GM21390 (cell line): ENCODE results near the gene UBE2I.
"Not testable (repeated sequence)": the region's sequence is repeated elsewhere in the genome, so short reads cannot be mapped to it uniquely, and the experiment has no call there.

Source experiments
- ATAC-seq: cut with Tn5 transposase; IDR thresholded peaks from one replicate; pipeline ENCODE4 v1.9.1; 2021; ENCODE audit not compliant: unreplicated experiment

The UBE2I gene

DNA sequence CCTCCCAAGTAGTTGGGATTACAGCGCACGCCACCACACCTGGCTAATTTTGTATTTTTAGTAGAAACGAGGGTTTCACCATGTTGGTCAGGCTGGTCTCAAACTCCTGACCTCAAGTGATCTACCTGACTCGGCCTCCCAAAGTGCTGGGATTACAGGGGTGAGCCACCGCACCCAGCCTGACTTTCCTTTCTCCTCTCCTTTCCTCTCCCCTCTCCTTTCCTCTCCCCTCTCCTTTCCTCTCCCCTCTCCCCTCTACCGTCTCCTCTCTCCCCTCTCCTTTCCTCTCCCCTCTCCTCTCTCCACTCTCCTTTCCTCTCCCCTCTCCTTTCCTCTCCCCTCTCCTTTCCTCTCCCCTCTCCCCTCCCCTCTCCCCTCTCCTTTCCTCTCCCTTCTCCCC lies 17.2 kb upstream of the UBE2I start:
- ATAC-seq = not testable (repeated sequence)

DNA sequence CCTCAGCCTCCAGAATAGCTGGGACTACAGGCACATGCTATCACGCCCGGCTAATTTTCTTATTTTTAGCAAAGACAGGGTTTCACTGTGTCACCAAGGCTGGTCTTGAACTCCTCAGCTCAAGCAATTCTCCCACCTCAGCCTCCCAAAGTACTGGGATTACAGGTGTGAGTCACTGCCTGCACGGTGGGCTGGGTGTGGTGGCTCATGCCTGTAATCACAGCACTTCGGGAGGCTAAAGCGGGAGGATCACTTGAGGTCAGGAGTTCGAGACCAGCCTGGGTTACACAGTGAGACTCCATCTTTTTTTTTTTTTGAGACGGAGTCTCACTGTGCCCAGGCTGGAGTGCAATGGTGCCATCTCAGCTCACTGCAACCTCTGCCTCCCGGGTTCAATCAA lies 16.6 kb upstream of the UBE2I start:
- not testable (repeated sequence) for ATAC-seq

DNA sequence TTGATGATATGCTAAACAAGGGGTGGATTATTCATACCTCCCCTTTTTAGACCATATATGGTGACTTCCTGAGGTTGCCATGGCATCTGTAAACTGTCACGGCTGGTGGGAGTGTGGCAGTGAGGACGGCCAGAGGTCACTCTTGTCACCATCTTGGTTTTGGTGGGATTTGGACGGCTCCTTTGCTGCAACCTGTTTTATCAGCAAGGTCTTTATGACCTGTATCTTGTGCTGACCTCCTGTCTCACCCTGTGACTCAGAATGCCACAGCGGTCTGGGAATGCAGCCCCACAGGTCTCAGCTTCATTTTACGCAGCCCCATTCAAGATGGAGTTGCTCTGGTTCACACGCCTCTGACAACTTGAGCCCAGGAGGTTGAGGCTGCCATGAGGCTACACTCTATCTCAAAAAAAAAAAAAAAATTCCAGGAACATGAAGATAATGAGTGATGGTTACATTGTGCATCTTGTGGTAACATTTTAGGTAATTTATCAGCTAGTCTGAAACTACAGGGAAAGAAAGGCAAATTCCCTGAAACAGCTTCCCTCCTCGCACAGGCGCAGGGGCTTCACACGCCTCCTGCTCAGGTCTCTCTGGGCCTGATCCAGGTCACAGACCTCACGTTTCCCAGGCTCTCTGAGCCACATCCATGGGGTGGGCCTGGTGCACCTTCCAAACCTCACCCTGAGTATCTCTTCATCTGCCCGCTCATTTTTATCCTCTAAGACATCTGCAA lies 15.3 kb upstream of the UBE2I start:
- ATAC-seq = no peak

DNA sequence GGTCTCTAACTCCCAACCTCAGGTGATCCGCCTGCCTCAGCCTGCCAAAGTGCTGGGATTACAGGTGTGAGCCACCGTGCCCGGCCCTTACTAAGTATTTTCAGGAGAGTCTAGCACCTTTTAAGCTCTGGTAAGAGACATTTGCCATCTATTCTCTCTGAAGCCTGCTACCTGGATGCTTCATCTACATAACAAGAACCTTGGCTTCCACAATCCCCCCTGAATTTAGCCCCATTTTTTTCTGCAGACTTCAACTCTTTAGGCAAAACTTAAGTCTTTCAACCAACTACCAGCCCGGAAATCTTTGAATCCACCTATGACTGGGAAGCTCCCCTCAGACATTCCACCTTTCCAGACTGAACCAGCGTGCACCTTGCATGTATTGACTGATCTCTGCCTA lies 14.0 kb upstream of the UBE2I start:
- no peak for ATAC-seq

DNA sequence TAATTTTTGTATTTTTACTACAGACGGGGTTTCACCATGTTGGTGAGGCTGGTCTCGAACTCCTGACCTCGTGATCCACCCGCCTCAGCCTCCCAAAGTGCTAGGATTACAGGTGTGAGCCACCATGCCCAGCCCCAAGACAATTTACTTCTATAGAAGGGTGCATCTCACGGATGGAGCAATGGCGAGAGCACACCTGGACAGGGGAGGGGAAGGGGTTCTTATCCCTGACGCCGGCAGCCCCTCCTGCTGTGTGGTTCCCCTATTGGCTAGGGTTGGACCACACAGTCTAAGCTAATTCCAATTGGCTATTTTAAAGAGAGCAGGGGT lies 12.8 kb upstream of the UBE2I start:
- ATAC-seq = not testable (repeated sequence)

DNA sequence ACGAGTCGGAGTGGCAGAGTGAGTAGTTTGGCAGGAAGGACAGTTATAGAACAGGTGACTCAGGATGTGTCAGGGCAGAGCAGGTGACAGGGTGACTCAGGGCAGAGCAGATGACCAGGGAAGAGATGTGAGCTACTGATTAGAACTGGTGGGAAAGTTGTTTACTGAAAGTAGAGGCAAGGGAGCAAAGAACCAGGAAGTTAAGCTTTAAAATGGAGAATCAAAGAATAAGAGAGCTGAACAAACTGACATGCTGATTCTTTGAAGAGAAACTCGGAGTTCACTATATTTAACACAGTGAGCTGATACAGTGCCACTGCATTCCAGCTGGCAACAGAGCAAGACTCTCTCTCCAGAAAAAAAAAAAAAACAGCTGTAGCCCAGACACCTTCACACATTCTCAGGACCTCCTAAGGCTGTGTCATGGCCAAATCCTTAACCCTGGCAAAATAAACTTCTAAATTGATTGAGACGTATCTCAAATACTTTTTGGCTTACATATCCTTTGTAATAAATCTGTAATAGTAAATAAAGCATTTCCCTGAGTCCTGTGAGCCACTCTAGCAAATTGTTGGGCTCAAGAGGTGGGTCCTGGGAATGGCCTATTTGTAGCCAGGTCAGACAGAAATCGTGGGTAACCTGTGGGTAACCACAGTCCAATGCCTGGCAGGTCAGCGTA lies 12.3 kb upstream of the UBE2I start:
- no peak for ATAC-seq

DNA sequence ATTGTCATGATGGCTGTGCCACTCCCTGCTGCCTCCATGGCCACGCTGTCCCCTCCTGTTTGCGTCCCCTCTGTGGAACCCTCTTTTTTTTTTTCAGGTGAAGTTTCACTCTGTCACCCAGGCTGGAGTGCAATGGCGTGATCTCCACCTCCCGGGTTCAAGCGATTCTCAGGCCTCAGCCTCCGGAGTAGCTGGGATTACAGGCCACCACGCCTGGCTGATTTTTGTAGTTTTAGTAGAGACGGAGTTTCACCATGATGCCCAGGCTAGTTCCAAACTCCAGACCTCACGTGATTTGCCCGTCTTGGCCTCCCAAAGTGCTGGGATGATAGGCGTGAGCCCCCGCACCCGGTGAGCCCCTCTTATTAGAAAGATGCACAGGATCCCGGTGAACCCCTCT lies 11.0 kb upstream of the UBE2I start:
- ATAC-seq = no peak

DNA sequence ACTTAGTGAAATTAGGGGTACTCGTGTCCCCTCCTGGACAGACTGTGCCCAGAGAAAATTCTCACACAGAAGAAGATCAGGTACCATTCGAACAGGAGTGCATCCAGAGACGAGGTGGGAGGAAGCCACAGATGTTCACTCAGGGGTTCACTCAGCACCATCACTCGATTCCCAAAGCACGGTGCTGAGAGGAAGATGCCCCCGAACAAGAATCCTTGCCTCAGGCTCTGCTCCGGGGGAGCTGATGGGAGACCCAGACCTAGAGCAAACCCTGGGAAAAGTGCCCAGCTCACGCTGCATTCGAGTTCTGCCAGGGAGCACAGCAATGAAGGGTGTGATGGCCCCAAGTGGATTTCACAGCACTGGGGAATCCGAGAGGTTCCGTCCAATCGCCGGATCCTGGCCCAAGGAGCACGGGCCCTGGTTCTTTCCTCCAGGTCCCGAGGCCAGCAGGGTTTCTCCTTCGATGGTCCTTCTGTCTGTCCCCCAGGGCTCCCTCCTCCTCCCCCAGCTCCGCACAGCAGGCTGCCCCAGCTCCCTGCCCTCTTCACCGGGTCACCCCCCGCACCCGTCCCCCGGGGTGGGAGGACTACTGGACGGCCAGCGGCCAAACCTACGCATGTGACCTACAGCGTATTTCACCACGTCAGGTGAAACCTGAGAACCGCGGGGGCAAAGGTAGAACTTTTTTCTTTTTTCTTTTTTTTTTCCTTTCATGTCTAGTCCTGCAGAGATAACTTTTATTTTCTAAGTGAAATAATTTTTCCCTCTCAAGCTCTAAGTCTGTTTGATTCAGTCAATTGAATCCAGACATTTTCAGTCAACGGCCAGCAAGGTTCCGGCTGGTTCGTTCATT lies 10.2 kb upstream of the UBE2I start:
- no peak for ATAC-seq

DNA sequence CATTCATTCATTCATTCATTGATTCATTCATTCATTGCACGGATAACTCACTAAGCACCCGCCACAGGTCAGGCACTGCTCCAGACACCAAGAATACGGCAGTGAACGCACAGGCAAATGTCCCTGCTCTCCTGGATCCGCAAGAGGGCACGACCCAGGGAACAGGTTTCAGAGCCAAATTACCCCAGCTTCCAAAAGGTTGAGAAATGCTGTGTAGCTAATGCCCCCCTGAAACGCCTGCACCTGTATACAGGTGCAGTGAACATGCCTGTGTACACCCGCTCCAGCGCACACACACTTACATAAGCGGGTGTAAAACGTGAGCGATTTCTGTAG lies 9.6 kb upstream of the UBE2I start:
- ATAC-seq = no peak

DNA sequence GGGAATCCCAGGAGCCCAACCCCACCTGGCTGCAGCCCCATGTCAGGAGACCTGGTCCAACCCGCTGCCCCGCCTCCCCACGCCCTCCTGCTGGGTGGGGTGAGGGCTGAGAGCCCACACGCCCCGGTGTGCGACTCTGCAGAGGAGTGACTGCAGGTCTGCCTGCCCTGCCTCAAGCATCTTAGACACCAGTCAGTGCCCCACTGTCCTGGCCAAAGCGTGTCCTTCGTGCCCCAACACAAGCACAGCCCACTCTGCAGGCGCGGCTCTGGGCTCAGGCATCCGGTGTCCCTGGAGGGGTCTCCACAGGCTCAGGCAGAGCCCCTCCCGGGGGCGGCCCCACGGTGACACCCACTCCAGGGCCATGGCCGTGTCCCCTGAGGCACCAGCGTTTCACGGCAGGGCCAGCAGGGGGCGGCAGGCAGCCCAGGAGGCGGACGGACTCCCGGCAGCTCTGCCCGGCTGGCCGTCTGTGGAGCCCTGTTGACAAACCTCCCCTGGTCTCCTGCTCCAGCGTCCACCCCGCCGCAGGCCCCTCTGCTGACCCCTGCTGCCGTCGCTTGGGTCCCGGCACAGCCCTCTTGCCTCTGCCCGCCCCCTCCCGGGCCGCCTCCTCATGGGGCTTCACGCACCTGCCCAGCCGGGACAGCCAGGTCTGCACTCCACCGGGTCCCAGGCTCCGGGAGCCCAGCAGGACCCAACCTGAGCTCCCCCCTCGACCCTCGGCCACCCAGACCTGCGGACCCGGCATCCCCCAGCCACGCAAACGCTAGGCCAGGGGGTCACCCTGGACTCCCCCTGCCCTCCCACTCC lies 8.6 kb upstream of the UBE2I start:
- ATAC-seq = no peak

DNA sequence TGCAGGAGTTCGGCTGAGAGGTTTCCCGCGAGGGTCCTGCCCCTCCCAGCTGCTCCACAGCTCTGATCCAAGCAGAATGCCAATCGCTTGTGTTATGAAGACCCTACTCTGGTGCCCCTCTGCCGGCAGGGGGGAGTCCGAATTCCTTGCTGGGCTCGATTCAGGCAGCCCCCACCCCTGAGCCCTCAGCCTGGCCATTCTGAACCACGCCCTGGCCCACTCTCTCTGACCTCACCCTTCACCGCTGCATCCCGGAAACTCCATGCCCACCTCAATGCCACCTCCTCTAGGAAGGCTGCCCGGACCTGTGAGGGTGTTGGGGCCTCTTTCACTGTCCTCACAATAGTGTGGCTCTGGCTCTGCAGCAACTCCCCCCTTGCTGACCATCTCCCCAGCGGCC lies 7.9 kb upstream of the UBE2I start:
- ATAC-seq = no peak

DNA sequence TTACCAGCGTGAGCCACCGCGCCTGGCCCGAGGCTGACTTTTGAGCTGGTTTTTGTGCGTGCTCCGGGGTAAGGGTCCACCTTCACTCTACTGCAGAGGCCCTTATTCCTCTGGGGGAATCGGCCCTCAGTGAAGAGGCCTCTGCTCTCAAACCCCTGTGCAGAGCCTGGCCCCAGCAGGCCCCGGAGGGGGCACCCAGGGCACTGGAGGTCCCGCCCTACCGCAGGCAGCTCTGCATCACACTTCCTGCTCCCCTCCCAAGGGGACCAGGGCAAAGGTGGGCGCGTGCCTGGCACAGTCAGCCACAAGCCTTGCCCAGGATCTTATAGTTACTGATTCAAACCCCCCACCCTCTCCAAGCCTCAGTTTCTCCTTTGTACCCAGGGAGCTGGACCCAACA lies 3.6 kb upstream of the UBE2I start:
- ATAC-seq = no peak

DNA sequence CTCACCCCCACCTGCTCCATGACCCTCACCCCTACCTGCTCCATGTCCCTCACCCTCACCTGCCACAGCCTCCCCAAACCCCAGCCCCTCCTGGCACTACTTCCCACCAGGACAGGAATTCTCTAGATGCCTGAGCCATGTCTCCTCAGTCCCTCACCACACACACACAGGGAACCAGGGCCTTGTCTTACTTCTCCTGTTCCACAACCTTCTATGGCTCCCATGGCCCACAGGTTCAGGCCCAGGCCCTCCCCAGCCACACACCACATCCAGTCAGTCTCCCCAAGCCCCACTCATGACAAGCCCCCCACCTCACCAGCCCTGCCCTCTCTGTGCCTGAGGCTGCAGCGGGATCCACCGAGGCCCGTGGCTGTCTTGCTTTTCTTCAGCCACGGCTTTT lies 3.1 kb upstream of the UBE2I start:
- ATAC-seq = no peak

DNA sequence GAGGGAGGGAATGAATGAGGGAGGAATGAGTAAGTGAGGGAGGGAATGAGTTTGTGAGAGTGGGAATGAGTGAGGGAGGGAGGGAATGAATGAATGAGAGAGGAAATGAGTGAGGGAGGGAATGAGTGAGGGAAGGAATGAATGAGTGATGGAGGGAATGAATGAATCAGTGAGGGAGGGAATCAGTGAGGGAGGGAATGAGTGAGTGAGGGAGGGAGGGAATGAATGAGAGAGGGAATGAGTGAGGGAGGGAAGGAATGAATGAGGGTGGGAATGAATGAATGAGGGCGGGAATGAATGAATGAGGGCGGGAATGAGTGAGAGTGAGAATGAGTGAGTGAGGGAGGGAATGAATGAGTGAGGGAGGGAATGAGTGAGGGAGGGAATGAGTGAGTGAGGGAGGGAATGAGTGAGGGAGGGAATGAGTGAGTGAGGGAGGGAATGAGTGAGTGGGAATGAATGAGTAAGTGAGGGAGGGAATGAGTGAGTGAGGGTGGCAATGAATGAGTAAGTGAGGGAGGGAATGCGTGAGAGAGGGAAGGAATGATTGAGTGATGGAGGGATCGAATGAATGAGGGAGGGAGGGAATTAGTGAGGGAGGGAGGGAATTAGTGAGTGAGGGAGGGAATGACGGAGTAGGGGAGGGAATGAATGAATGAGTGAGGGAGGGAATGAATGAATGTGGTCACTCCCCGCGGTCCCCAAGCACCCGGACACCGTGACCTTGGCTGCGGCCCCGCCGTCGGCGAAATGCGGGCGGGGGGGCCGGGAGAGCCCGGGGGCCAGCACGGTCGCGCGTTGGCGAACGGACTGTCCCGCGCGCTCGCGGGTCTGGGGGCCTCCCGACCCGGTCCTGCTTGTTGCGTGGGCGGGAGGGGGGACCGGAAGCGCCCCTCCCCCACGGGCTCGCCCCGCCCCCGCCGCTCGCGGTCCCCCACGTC lies 1.1 kb upstream of the UBE2I start:
- ATAC-seq = peak; percentile 22

DNA sequence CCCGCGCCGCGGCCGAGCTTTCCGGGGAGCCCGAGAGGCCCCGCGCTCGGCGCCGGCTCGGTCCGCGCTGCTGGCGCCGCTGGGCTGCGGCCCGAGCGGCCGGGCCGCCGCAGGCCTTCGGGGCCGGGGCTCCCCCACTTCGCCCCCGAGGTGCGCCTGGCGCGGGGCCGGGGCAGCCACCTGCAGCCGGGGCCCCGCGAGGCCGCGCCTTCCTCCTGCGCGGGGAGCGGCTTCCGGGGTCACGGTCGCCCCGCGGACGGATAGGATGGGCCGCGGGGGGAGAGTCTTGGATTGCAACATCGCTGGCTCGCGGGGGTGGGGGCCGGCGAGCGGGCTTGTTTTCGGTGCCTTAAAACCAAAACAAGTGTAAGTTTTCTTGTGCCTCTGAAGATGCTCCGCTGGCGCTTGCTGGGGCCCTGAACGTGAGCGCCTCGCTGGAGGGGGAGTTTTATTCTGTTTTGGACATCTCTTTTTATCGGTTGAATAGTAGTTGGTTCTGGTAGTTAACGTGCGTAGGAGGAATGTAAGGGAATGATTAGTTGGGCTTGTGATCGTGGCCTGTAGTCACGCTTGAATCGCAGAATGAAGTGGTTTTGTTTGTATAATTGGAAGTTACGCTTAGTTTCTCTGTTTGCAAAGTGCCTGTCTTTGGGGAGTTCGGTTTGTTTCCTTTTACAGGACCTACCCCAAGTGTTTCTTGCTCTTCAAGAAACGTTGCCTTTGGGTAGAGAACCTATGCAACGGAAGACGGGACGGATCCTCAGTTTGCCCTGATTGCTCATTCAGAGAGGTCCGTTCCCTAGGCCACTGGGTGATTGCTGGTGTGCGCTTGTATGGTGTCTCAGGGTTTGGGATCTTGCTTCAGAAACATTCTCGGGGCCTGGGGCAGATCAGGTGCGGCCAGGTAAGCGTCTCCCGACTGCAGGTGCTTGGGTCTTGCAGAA lies 724 bp downstream of the UBE2I start:
- ATAC-seq = no peak

DNA sequence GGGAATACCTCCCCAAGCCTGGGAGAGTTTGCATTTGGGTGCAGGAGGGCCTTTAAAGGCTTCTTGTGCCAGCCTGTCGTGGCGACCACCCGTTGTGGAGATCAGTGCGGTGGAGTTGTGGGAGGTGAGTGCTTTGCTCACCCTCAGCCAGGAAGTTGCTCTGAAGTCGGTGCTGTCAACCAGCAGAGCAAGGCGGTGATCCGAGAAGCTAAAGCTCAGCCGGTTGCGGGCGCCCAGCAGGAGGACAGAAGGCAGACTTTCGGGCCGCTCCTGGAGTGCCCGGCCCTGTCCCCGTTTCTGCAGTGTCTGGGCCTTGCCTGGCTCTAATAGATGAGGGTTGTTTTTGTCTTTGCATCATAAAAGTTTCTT lies 1.4 kb downstream of the UBE2I start:
- no peak for ATAC-seq

DNA sequence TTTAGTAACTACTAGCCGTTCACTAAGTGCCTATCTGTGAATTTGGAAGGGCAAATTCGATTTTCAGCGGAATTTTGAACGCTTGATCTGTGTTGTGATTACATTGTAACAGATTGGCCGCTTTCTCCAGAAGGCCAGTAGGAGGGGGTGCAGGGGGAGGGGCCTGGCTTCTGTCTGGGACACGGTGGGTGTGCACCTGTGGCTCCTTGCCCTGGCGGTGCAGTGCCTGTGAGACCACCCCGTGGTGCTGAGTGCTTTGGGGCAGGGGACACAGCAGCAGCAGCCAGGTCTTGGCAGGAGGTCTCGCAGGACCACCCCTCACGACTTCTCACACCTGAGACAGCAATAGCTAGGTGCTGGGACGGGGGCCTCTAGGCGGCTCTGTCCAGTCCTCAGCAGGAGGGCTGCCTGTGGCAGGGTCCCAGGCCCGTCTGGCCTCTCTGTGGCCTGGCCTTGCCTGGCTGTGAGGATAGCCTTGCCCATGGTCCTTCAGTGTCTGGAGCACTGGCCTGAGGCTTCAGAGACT lies 1.8 kb downstream of the UBE2I start:
- ATAC-seq = no peak

DNA sequence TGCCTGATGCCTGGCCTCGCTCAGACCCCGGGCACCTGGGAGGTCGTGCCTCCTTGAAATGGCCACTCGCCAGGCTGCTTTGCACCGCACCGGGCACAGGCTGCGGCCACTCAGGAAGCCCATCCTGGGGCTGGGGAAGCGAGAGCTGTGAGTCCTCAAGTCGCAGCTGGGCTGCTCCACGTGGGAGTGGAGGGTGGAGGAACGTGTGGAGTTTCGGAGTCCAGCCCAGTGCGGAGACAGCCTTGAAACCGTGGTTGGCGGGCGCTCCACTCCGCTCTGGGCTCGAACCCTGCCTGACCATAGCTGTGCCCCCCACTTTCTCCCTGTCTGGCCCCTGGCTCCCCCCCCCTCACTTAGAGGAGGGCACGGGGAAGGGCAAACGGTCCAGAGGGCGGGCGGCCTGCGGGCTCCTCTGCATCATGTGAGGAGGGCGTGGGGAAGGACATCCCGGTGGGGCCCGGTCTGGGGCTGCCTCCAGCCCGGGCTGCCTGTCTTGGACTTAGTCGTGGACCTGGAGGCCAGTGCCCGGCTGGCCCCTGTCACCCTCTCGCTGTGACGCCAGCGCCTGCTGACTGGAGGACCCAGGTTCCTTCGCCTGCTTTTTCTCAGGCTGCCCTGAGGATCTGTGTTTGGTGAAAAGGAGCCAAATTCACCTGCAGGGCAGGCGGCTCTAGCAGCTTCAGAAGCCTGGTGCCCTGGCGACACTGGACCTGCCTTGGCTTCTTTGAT lies 2.5 kb downstream of the UBE2I start:
- ATAC-seq = no peak
